CD4-positive, alpha-beta T cell treated with Interleukin-17A for 4 hours (primary cell): ENCODE results near the gene CHL1.
"Not testable (repeated sequence)": the region's sequence is repeated elsewhere in the genome, so short reads cannot be mapped to it uniquely, and the experiment has no call there.

Experiments used
- DNase-seq: peaks from one replicate; pipeline ENCODE4 v3.0.0-alpha.2; 2020; ENCODE audit warnings: mixed read lengths

The CHL1 gene

GRCh38 chr3:339351-339750, 142.8 kb downstream of the CHL1 start:
- DNase-seq, result no peak

GRCh38 chr3:341998-342397, 145.4 kb downstream of the CHL1 start:
- no peak for DNase-seq

- no peak for DNase-seq
These were observed 149.6 kb downstream of the CHL1 start for GRCh38 chr3:346186-346585.

- DNase-seq, result no peak
These were observed 151.0 kb downstream of the CHL1 start for GRCh38 chr3:347581-347980.

- no peak for DNase-seq
These were observed 154.4 kb downstream of the CHL1 start for GRCh38 chr3:350871-351371.

GRCh38 chr3:352599-352998, 156.0 kb downstream of the CHL1 start:
- no peak for DNase-seq

GRCh38 chr3:353191-353739, 156.7 kb downstream of the CHL1 start:
- no peak for DNase-seq

GRCh38 chr3:354432-354831, 157.9 kb downstream of the CHL1 start:
- DNase-seq, result no peak

- no peak for DNase-seq
These were observed 159.1 kb downstream of the CHL1 start for GRCh38 chr3:355622-356021.

GRCh38 chr3:356952-357351, 160.4 kb downstream of the CHL1 start:
- no peak for DNase-seq

GRCh38 chr3:359672-360071, 163.1 kb downstream of the CHL1 start:
- no peak for DNase-seq

GRCh38 chr3:362681-363338, 166.2 kb downstream of the CHL1 start:
- no peak for DNase-seq

- DNase-seq, result no peak
These were observed 167.7 kb downstream of the CHL1 start for GRCh38 chr3:364287-364686.

- no peak for DNase-seq
These were observed 168.7 kb downstream of the CHL1 start for GRCh38 chr3:365268-365667.

GRCh38 chr3:366253-366652, 169.7 kb downstream of the CHL1 start:
- not testable (repeated sequence) for DNase-seq

- no peak for DNase-seq
These were observed 176.7 kb downstream of the CHL1 start for GRCh38 chr3:373193-373779.

GRCh38 chr3:374459-374858, 177.9 kb downstream of the CHL1 start:
- DNase-seq, result no peak

GRCh38 chr3:377158-377561, 180.6 kb downstream of the CHL1 start:
- no peak for DNase-seq

- no peak for DNase-seq
These were observed 184.2 kb downstream of the CHL1 start for GRCh38 chr3:380801-381200.

- no peak for DNase-seq
These were observed 188.6 kb downstream of the CHL1 start for GRCh38 chr3:385151-385550.

GRCh38 chr3:394775-395174, 198.2 kb downstream of the CHL1 start:
- DNase-seq, result no peak

- DNase-seq, result no peak
These were observed 199.7 kb downstream of the CHL1 start for GRCh38 chr3:396293-396692.

- no peak for DNase-seq
These were observed 203.1 kb downstream of the CHL1 start for GRCh38 chr3:399647-400046.

GRCh38 chr3:403826-404225, 207.3 kb downstream of the CHL1 start:
- DNase-seq, result no peak

GRCh38 chr3:409011-409410, 212.4 kb downstream of the CHL1 start:
- DNase-seq, result no peak
